ENCODE measurements around the gene TTC23. TPM values are rescaled to one million over a fixed set of nuclear protein-coding genes. Genes with fewer than 3 reads are reported as not detected.

TTC23 gene
- polyA plus RNA-seq, 2 of the 4 experiments (the other 2 are of a cell fraction): 7.0 to 16.5 TPM

GRCh38 chr15:99123713-99124451 is 125.5 kb downstream of the TTC23 start (continued):
- no peak for TF ChIP-seq NPAS2 (CRISPR knock-in tag; IDR thresholded peaks at IDR 0.05; ENCODE audit: borderline replicate concordance)
- TF ChIP-seq RFX5 (IDR thresholded peaks at IDR 0.05): no peak
- TF ChIP-seq RNF2 (IDR thresholded peaks at IDR 0.05; ENCODE audit: borderline replicate concordance, low read depth): no peak
- no peak for TF ChIP-seq CBX2 (IDR thresholded peaks at IDR 0.05; ENCODE audit: borderline replicate concordance, low read depth)
- no peak for TF ChIP-seq ZC3H11A (IDR thresholded peaks at IDR 0.05)
- TF ChIP-seq REST (IDR thresholded peaks at IDR 0.05): no peak
- no peak for TF ChIP-seq BHLHE40 (IDR thresholded peaks at IDR 0.05; ENCODE audit: low read depth, low read length)
- TF ChIP-seq TFCP2L1 (CRISPR knock-in tag; IDR thresholded peaks at IDR 0.05): no peak
- no peak for TF ChIP-seq MYC (IDR thresholded peaks at IDR 0.05; ENCODE audit: borderline replicate concordance, low read length)
- peak; percentile 51 for TF ChIP-seq GATA3 (IDR thresholded peaks at IDR 0.05; ENCODE audit: borderline replicate concordance)
- TF ChIP-seq ZFP36 (IDR thresholded peaks at IDR 0.05; ENCODE audit: borderline replicate concordance, partially characterized antibody): no peak
- TF ChIP-seq PHF8 (IDR thresholded peaks at IDR 0.05; ENCODE audit: borderline replicate concordance, low read depth): no peak
- peak; percentile 37 for TF ChIP-seq USF2 (IDR thresholded peaks at IDR 0.05)
- no peak for TF ChIP-seq ELK1 (IDR thresholded peaks at IDR 0.05; ENCODE audit: low read depth, low read length)
- no peak for TF ChIP-seq KDM5A (IDR thresholded peaks at IDR 0.05)
- no peak for TF ChIP-seq BCL3 (IDR thresholded peaks at IDR 0.05)
- TF ChIP-seq MAZ (IDR thresholded peaks at IDR 0.05; ENCODE audit: borderline replicate concordance, low read depth, low read length): no peak
- no peak for TF ChIP-seq KDM1A (IDR thresholded peaks at IDR 0.05; ENCODE audit: low read depth)
- no peak for TF ChIP-seq ZNF302 (CRISPR knock-in tag; IDR thresholded peaks at IDR 0.05)
- TF ChIP-seq ATOH8 (CRISPR knock-in tag; IDR thresholded peaks at IDR 0.05; ENCODE audit: low read depth): no peak
- no peak for TF ChIP-seq FOSB (CRISPR knock-in tag; IDR thresholded peaks at IDR 0.05)
- peak; percentile 90 for TF ChIP-seq JUNB (IDR thresholded peaks at IDR 0.05)
- peak; percentile 81 for TF ChIP-seq NFE2L2 (conservative IDR thresholded peaks at IDR 0.05; ENCODE audit: low read length)
- TF ChIP-seq CHD2 (IDR thresholded peaks at IDR 0.05; ENCODE audit: low read length, partially characterized antibody): no peak
- TF ChIP-seq HDAC2 (IDR thresholded peaks at IDR 0.05): no peak
- no peak for TF ChIP-seq POLR2A (IDR thresholded peaks at IDR 0.05; ENCODE audit: low read length)
- no peak for TF ChIP-seq NR3C1 (IDR thresholded peaks at IDR 0.05)
- no peak for TF ChIP-seq EHMT2 (IDR thresholded peaks at IDR 0.05; ENCODE audit: low read depth)
- no peak for TF ChIP-seq FOXS1 (CRISPR knock-in tag; IDR thresholded peaks at IDR 0.05)
- TF ChIP-seq CEBPB (IDR thresholded peaks at IDR 0.05): peak in 1 of 2 experiments; percentile 72; a peak in 3 of 4 replicates
- no peak for TF ChIP-seq SREBF2 (IDR thresholded peaks at IDR 0.05)

All from A549 (cell line).